NCI-H1092 treated with DMSO at 0.1 percent for 48 hours (cell line): ENCODE data around the gene ZNF578.
"Not testable (repeated sequence)": the region's sequence is repeated elsewhere in the genome, so short reads cannot be mapped to it uniquely, and the experiment has no call there.

Experiments used
- DNase-seq: peaks from one replicate; lab custom pipeline; 2025; lab: John Stamatoyannopoulos, UW

Gene ZNF578

GRCh38 chr19:52453324-52454094, at the start of gene ZNF578:
TSS of gene ZNF578 (plus strand) at chr19:52453553. CDS start at chr19:52501846, 48,293 bp downstream.
- peak; percentile 53 for DNase-seq

DNA sequence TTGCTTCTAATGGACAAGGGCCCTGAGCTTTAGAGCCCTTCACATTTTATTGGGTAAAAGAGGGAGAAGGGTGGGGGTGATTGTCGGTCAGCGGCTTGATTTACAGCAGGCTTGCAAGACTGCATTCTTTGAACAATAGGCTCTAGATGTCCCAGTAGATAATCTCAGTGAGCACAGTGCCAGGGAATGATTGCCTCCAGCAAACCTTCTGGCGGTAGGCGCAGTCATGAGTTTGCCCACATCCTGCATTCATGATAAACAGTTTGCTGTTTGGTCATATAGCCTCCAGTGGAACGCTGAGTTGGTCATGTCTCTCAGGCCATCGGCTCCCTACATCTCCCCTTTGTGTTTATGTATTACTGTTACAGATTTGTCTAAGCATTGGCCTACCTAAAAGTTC, 43.1 kb upstream of the ZNF578 start:
- no peak for DNase-seq

GRCh38 chr19:52415711-52416110, 37.6 kb upstream of the ZNF578 start:
- DNase-seq: no peak

DNA sequence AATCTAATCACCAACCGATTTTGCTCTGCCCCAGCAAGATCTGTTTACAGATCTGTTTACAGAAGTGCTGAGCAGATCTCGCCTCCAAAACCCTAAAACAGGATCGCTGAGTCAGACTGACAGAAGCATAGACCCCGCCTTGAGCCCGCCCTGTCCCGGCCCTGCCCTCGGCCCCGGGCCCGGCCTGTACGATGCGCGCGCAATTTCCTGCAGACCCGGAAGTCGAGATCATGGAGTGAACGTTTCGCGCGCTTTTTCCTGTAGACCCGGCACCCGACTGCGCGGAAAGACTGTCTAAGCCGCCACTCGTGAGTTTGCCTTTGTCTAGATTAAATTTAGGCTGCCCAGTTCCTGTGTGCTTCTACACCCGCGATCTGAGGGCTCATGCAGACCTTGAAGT, 24.4 kb upstream of the ZNF578 start, which contains the start of gene ZNF534:
ZNF534 (plus strand) TSS at position 212 of the 400 bp plus-strand sequence. CDS start 2,327 bp downstream, outside the sequence.
- no peak for DNase-seq

DNA sequence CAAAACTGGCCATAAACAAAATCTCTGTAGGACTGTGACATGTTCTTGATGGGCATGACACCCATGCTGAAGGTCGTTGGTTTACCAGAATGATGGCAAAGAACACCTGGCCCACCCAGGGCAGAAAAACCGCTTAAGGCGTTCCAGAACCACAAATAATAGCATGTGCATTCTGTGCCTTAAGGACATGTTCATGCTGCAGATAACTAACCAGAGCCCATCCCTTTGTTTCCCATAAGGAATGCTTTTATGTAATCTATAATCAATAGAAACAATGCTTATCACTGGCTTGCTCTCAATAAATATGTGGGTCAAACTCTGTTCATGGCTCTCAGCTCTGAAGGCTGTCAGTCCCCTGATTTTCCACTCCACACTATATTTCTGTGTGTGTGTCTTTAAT, 11.2 kb upstream of the ZNF578 start:
- no peak for DNase-seq

- no peak for DNase-seq
Observed at GRCh38 chr19:52444506-52444905, 8.8 kb upstream of the ZNF578 start.

GRCh38 chr19:52451241-52451640, 2.1 kb upstream of the ZNF578 start:
- DNase-seq: no peak

GRCh38 chr19:52464798-52465470, 11.6 kb downstream of the ZNF578 start:
- no peak for DNase-seq

- no peak for DNase-seq
Observed at GRCh38 chr19:52473655-52474350, 20.4 kb downstream of the ZNF578 start.

GRCh38 chr19:52474351-52475127, 21.2 kb downstream of the ZNF578 start:
- DNase-seq: no peak

GRCh38 chr19:52484111-52484743, 30.9 kb downstream of the ZNF578 start:
- not testable (repeated sequence) for DNase-seq

DNA sequence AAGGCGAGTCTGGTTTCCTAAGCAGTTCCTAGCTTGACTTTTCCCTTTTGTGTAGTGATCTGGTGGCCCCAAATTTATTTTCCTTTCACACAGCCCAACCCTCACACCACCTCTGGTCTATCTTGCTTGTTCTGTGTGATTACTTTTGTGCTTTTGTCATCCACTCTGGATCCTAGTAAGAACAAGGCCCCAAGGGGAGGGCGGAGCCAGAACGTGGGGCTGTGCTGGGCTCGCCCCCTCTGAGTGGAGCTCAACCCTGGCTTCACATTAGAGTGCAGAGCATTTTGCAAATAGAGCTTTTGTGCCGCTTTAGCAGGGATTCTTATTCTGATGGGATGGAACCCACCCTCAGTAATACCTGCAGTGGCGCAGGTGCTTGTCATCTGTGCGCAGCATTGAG, 31.7 kb downstream of the ZNF578 start:
- DNase-seq: not testable (repeated sequence)

GRCh38 chr19:52485561-52486240, 32.3 kb downstream of the ZNF578 start:
- DNase-seq: not testable (repeated sequence)

GRCh38 chr19:52492201-52492993, 39.0 kb downstream of the ZNF578 start:
- peak; percentile 19 for DNase-seq

GRCh38 chr19:52492994-52493470, 39.7 kb downstream of the ZNF578 start:
- DNase-seq: peak; percentile 2

DNA sequence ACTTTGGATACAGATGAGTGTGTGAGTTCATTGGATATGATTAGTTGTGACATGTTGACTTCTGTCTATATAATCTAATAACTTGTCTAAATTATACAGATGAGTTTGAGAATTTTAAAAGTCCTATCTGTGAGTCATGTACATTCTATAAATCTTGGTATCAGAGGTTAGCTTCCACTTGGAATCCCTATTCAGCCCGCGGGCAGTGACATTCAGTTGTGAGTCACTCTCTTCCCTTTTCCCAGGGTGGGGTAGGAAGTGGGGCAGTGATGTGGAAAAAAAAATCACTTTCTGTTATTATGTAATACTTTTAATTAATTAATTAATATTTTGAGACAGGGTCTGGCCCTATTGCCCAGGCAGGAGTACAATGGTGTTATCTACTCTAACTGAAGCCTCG, 41.2 kb downstream of the ZNF578 start:
- DNase-seq: no peak

- no peak for DNase-seq
Observed at GRCh38 chr19:52498571-52498970, 45.2 kb downstream of the ZNF578 start.

GRCh38 chr19:52500474-52500873, 47.1 kb downstream of the ZNF578 start:
- not testable (repeated sequence) for DNase-seq

DNA sequence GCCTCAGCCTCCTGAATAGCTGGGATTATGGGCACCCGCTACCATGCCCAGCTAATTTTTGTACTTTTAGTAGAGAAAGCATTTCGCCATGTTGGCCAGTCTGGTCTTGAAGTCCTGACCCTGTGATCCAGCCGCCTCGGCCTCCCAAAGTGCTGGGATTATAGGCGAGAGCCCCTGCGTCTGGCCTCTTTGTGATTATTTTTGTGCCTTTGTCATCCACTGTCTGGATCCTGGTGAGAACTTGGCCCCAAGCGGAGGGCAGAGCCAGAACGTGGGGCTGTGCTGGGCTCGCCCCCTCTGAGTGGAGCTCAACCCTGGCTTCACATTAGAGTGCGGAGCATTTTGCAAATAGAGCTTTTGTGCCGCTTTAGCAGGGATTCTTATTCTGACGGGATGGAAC, 47.6 kb downstream of the ZNF578 start:
- not testable (repeated sequence) for DNase-seq

DNA sequence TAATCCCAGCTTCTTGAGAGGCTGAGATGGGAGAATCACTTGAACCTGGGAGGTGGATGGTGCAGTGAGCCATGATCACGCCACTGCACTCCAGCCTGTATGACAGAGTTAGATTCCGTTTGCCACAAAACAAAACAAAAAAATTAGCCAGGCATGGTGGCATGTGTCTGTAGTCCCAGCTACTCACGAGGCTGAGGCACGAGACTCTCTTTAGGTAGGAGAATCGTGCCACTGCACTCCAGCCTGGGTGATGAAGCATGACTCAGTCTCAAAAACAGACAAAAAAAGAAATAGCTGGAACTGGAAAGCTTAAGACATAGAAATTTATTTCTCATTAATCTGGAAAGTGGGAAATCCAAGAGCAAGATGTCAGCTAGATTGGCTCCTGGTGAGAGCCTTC, 53.9 kb downstream of the ZNF578 start:
- no peak for DNase-seq
